GM13976 (cell line): ENCODE results near the gene NXN.

Source experiments
- DNase-seq: peaks from one replicate; pipeline ENCODE4 v3.0.0; 2012; ENCODE audit warnings: low spot score
- in situ Hi-C: fragments of 300-500 bp; cut with MboI; formaldehyde crosslinking; loops from one replicate; pipeline ENCODE4 v1.12.0; 2022; ENCODE audit warnings: low sequenced_read_pairs, mixed read lengths, inconsistent platforms; ENCODE audit not compliant: unreplicated experiment
- TF ChIP-seq, protein P1 (sequence below): IDR thresholded peaks from 2 replicates; pipeline ENCODE4 v1.5.1; 2012; ENCODE audit warnings: borderline replicate concordance, mild to moderate bottlenecking; ENCODE audit not compliant: insufficient read depth; ENCODE audit errors: extremely low read depth, missing control alignments, control extremely low read depth

NXN gene

GRCh38 chr17:781805-782731 is 197.5 kb downstream of the NXN start, which contains the start of the genes GLOD4 and MRM3:
Gene GLOD4 (minus strand): TSS chr17:782280. CDS start chr17:782255, 25 bp downstream.
Gene MRM3 (plus strand): TSS chr17:782353. CDS start chr17:782379, 26 bp downstream.
- in situ Hi-C loops, result no loop called here
- TF ChIP-seq, protein P1, sequence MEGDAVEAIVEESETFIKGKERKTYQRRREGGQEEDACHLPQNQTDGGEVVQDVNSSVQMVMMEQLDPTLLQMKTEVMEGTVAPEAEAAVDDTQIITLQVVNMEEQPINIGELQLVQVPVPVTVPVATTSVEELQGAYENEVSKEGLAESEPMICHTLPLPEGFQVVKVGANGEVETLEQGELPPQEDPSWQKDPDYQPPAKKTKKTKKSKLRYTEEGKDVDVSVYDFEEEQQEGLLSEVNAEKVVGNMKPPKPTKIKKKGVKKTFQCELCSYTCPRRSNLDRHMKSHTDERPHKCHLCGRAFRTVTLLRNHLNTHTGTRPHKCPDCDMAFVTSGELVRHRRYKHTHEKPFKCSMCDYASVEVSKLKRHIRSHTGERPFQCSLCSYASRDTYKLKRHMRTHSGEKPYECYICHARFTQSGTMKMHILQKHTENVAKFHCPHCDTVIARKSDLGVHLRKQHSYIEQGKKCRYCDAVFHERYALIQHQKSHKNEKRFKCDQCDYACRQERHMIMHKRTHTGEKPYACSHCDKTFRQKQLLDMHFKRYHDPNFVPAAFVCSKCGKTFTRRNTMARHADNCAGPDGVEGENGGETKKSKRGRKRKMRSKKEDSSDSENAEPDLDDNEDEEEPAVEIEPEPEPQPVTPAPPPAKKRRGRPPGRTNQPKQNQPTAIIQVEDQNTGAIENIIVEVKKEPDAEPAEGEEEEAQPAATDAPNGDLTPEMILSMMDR, result no peak
- DNase-seq, result peak; percentile 99

GRCh38 chr17:778096-778495 is 201.5 kb downstream of the NXN start:
- DNase-seq, result no peak
- TF ChIP-seq, protein P1, result no peak
- in situ Hi-C loops, result no loop called here

- TF ChIP-seq, protein P1, result no peak
- no peak for DNase-seq
- in situ Hi-C loops, result no loop called here
These were observed 205.3 kb downstream of the NXN start for GRCh38 chr17:774313-774584.

GRCh38 chr17:773467-774312 is 205.9 kb downstream of the NXN start:
- TF ChIP-seq, protein P1, result no peak
- no peak for DNase-seq
- in situ Hi-C loops, result no loop called here

DNA sequence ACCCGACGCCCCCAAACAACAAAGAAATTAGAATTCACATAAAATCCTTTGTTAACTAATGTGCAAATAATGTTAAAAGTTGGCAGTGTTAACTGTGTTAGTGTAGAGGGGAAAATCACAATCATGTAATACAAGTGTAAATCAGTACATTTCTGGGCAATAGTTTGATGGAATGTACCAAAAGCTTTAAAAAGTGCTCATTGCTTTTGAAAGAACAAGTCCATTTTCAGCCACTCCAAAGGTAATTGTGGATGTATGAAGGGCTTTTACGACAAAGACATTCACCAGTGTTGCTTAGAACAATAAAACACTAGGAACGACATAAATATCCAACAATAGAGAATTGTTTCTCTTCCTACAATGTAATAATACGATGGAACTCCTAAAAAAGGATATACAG is 206.6 kb downstream of the NXN start:
- DNase-seq, result no peak
- in situ Hi-C loops, result no loop called here
- TF ChIP-seq, protein P1, result no peak

- no peak for DNase-seq
- TF ChIP-seq, protein P1, result no peak
- in situ Hi-C loops, result no loop called here
These were observed 212.5 kb downstream of the NXN start for GRCh38 chr17:767076-767475.
